GM12878 (cell line): Measurements from ENCODE around the gene SLC7A5. TPM values are rescaled to one million over a fixed set of nuclear protein-coding genes. Genes with fewer than 3 reads are reported as not detected.
A peak's percentile ranks its signal among the peaks of the same experiment; 100 is the strongest.

Experiments used
- ATAC-seq: fragments of 200-7000 bp; cut with Tn5 transposase; 3 replicates; pipeline ENCODE4 v1.9.1; 2020; ENCODE audit warnings: mild to moderate bottlenecking, moderate library complexity
- BruUV-seq: library from RNA; stranded (reverse); fragments of 400-500 nt; replicated peaks from 2 replicates; lab custom pipeline; 2021; lab: Mats Ljungman, UMichigan
- CTCF ChIA-PET: fragments of 300-600 bp; sonication (Branson Sonifier 250); formaldehyde crosslinking; extraction: SDS; loops from one replicate; lab custom pipeline; 2021; ENCODE audit warnings: inconsistent platforms; lab: Yijun Ruan, JAX
- POLR2A ChIA-PET: fragments of 350-600 bp; formaldehyde crosslinking; extraction: SDS; loops from one replicate; lab custom pipeline; 2021; ENCODE audit warnings: inconsistent platforms; lab: Charles Lee
- RAD21 ChIA-PET: fragments of 300-600 bp; sonication (Branson Sonifier 250); formaldehyde crosslinking; loops from one replicate; lab custom pipeline; 2023; ENCODE audit warnings: antibody characterized with exemption; ENCODE audit not compliant: unreplicated experiment; lab: Charles Lee
- SMC1A ChIA-PET: fragments of 300-600 bp; sonication (Branson Sonifier 250); formaldehyde crosslinking; loops from one replicate; lab custom pipeline; 2023; ENCODE audit not compliant: unreplicated experiment, uncharacterized antibody; lab: Charles Lee
- DNase-seq: peaks from one replicate; pipeline ENCODE4 v3.0.0-alpha.2; 2011; ENCODE audit warnings: low read depth, low spot score
- FAIRE-seq: peaks from 3 replicates; lab custom pipeline; 2011; peaks lifted over from hg19 to GRCh38; lab: Jason Lieb, UNC
- H2AFZ ChIP-seq: 2 replicates; pipeline ENCODE4 v1.6.0; 2011; ENCODE audit warnings: low read depth, low read length, control low read depth; ENCODE audit not compliant: control insufficient read depth
- H3K27ac ChIP-seq: 2 replicates; pipeline ENCODE4 v1.5.1; 2011; ENCODE audit warnings: control low read depth; ENCODE audit not compliant: control insufficient read depth, insufficient read depth
- H3K27me3 ChIP-seq, 2 experiments: replicated peaks in 1 of 2; 2 replicates each; pipeline versions ENCODE4 v1.6.0 to v1.6.1; 2011; ENCODE audit warnings: low read length in 1 of 2; ENCODE audit not compliant: control insufficient read depth in 2 of 2, insufficient read depth in 2 of 2
- H3K36me3 ChIP-seq, 2 experiments: 2 replicates each; pipeline ENCODE4 v1.5.1; 2011; ENCODE audit warnings: low read length in 1 of 2; ENCODE audit not compliant: control insufficient read depth in 2 of 2, insufficient read depth in 2 of 2
- H3K4me1 ChIP-seq: 2 replicates; pipeline ENCODE4 v1.6.1; 2011; ENCODE audit warnings: mild to moderate bottlenecking, low read length, moderate library complexity, mixed read lengths; ENCODE audit not compliant: control insufficient read depth, insufficient read depth
- H3K4me2 ChIP-seq: 2 replicates; pipeline ENCODE4 v1.6.0; 2011; ENCODE audit warnings: control low read depth; ENCODE audit not compliant: control insufficient read depth, insufficient read depth
- H3K4me3 ChIP-seq: fragments of 200-600 bp; sonication (generic); 2 replicates; pipeline ENCODE4 v1.5.1; 2016
- H3K79me2 ChIP-seq: 2 replicates; pipeline ENCODE4 v1.6.0; 2011; ENCODE audit warnings: low read length; ENCODE audit not compliant: control insufficient read depth, insufficient read depth
- H3K9ac ChIP-seq: 2 replicates; pipeline ENCODE4 v1.8.0; 2011; ENCODE audit warnings: low read length, control low read depth, mixed read lengths; ENCODE audit not compliant: control insufficient read depth, insufficient read depth
- H3K9me3 ChIP-seq: replicated peaks from 3 replicates; pipeline ENCODE4 v1.5.1; 2011; ENCODE audit warnings: mild to moderate bottlenecking, low read length; ENCODE audit not compliant: control insufficient read depth, insufficient read depth
- H4K20me1 ChIP-seq: 2 replicates; pipeline ENCODE4 v1.6.0; 2011; ENCODE audit not compliant: control insufficient read depth, insufficient read depth
- BACH1 ChIP-seq: fragments of 450-650 bp; IDR thresholded peaks from 2 replicates; pipeline ENCODE4 v1.6.1; 2017; ENCODE audit warnings: mild to moderate bottlenecking, borderline replicate concordance
- BCL11A ChIP-seq: IDR thresholded peaks from 2 replicates; pipeline ENCODE4 v1.6.1; 2011; ENCODE audit warnings: low read depth, low read length
- CBX3 ChIP-seq: fragments of 200-600 bp; sonication (generic); IDR thresholded peaks from 2 replicates; pipeline ENCODE4 v1.6.1; 2016; ENCODE audit warnings: low read depth, borderline replicate concordance
- CEBPB ChIP-seq, 2 experiments: fragments of 150-350 bp in 1 of 2; IDR thresholded peaks; 2 replicates each; pipeline ENCODE4 v1.6.1; 2012 to 2014; ENCODE audit warnings: low read depth in 2 of 2, low read length in 2 of 2, borderline replicate concordance in 1 of 2, inconsistent platforms in 1 of 2
- EED ChIP-seq: sonication (generic); IDR thresholded peaks from 2 replicates; pipeline ENCODE4 v1.6.1; 2016; ENCODE audit warnings: antibody characterized with exemption, low read depth
- EGR1 ChIP-seq, 2 experiments: IDR thresholded peaks; 1 replicate in 1 of 2; 2 replicates in 1 of 2; pipeline ENCODE4 v1.6.1; 2011 to 2012; ENCODE audit warnings: low read depth in 2 of 2, low read length in 2 of 2, borderline replicate concordance in 1 of 2, mild to moderate bottlenecking in 1 of 2, moderate library complexity in 1 of 2
- FOS ChIP-seq: IDR thresholded peaks from 3 replicates; pipeline ENCODE4 v1.6.1; 2011; ENCODE audit warnings: borderline replicate concordance; ENCODE audit not compliant: insufficient read length; ENCODE audit errors: extremely low read depth
- FOXK2 ChIP-seq: fragments of 450-650 bp; IDR thresholded peaks from 2 replicates; pipeline ENCODE4 v1.6.1; 2017; ENCODE audit warnings: mild to moderate bottlenecking, moderate library complexity
- MEF2A ChIP-seq: IDR thresholded peaks from 2 replicates; pipeline ENCODE4 v1.6.1; 2011; ENCODE audit warnings: low read depth, mild to moderate bottlenecking, low read length, moderate library complexity; ENCODE audit not compliant: insufficient read depth
- MTA3 ChIP-seq: IDR thresholded peaks from 2 replicates; pipeline ENCODE4 v1.6.1; 2012; ENCODE audit warnings: low read length, inconsistent platforms, borderline replicate concordance
- MXI1 ChIP-seq: fragments of 150-350 bp; IDR thresholded peaks from 2 replicates; pipeline ENCODE4 v1.6.1; 2011; ENCODE audit warnings: low read depth, mild to moderate bottlenecking, inconsistent platforms, low read length, improper control_type of control experiment
- NFIC ChIP-seq: IDR thresholded peaks from 2 replicates; pipeline ENCODE4 v1.6.1; 2012; ENCODE audit warnings: low read depth, mild to moderate bottlenecking, inconsistent platforms, low read length, moderate library complexity
- NR2C2 ChIP-seq: IDR thresholded peaks from 2 replicates; pipeline ENCODE4 v1.6.1; 2011; ENCODE audit warnings: borderline replicate concordance, low read depth; ENCODE audit not compliant: control insufficient read depth, insufficient read length
- PBX3 ChIP-seq: IDR thresholded peaks from 2 replicates; pipeline ENCODE4 v1.6.1; 2011; ENCODE audit warnings: mild to moderate bottlenecking, low read depth, low read length, moderate library complexity; ENCODE audit not compliant: insufficient replicate concordance
- PKNOX1 ChIP-seq: fragments of 450-650 bp; IDR thresholded peaks from 2 replicates; pipeline ENCODE4 v1.6.1; 2016; ENCODE audit warnings: mild to moderate bottlenecking
- STAT1 ChIP-seq: fragments of 450-650 bp; conservative IDR thresholded peaks from 2 replicates; pipeline ENCODE4 v1.6.1; 2014; ENCODE audit warnings: antibody characterized with exemption, mild to moderate bottlenecking
- WRNIP1 ChIP-seq: IDR thresholded peaks from 2 replicates; pipeline ENCODE4 v1.6.1; 2011; ENCODE audit warnings: low read depth, low read length, improper control_type of control experiment, borderline replicate concordance
- ZBTB33 ChIP-seq: fragments of 450-650 bp; IDR thresholded peaks from 2 replicates; pipeline ENCODE4 v1.6.1; 2017; ENCODE audit warnings: mild to moderate bottlenecking
- ZNF207 ChIP-seq: fragments of 450-650 bp; IDR thresholded peaks from 2 replicates; pipeline ENCODE4 v1.6.1; 2014; ENCODE audit warnings: antibody characterized with exemption, mild to moderate bottlenecking, borderline replicate concordance
- ZNF217 ChIP-seq: fragments of 450-650 bp; IDR thresholded peaks from 2 replicates; pipeline ENCODE4 v1.6.1; 2017; ENCODE audit warnings: antibody characterized with exemption, mild to moderate bottlenecking
- WGBS: methylation state at CpG from one replicate; pipeline ENCODE4 v1.1.6; 2016; ENCODE audit warnings: low lambda C conversion rate; ENCODE audit not compliant: insufficient replicate concordance, insufficient coverage; ENCODE audit errors: missing lambda C conversion rate; 5-methylcytosine and 5-hydroxymethylcytosine counted together
- in situ Hi-C: fragments of 300-500 bp; cut with MboI; formaldehyde crosslinking; loops from 9 replicates; pipeline ENCODE4 v1.14.3; 2018; ENCODE audit warnings: mixed read lengths
- intact Hi-C: fragments of 100-400 bp; cut with micrococcal nuclease; formaldehyde crosslinking; loops from one replicate; pipeline ENCODE4 v1.14.2; 2022; ENCODE audit not compliant: unreplicated experiment
- polyA plus RNA-seq, 11 experiments: library from polyadenylated mRNA; depleted of rRNA in 4 of 11; unstranded in 6 of 11; stranded (reverse) in 5 of 11; fragments of >200 nt; fragmentation: Nextera tagmentation in 4 of 11; fragmentation: Illumina TruSeq in 1 of 11; extraction: Ambion mirVana in 4 of 11; extraction: Trizol in 1 of 11; gene quantifications; 1 replicate in 1 of 11; 2 replicates in 10 of 11; pipeline versions ENCODE4 v1.2.1 to v1.2.3, GENCODE V29; 2011 to 2016; ENCODE audit warnings: inconsistent platforms in 2 of 11, missing spikeins in 2 of 11, low read depth in 1 of 11
- total RNA-seq, 4 experiments: library from RNA; depleted of rRNA in 3 of 4; stranded (reverse); fragments of >200 nt in 3 of 4; fragmentation: Illumina TruSeq in 1 of 4; extraction: Trizol in 1 of 4; gene quantifications; 2 replicates each; pipeline versions ENCODE4 v1.2.1 to v1.2.3, GENCODE V29; 2013 to 2021

Gene SLC7A5
- total and polyA plus RNA-seq, 10 of the 15 experiments (the other 5 are each of a cell fraction or from before 2014, with no cell fraction given), result 2.3 to 101 (median 35.8) TPM

GRCh38 chr16:87806261-87806640 lies 63.1 kb downstream of the SLC7A5 start:
- SMC1A ChIA-PET, result interaction anchor here (2.2 to 3.2 kb wide), 2 partner anchors 26 to 43 kb away, joined by 6 to 27 read pairs; no protein-coding TSS in a partner anchor
- Histone ChIP-seq H3K36me3 (no peaks in the 10 kb centered on the region), H3K27me3 (no peaks in the 10 kb centered on the region), H3K79me2 (no peaks in the 10 kb centered on the region), H2AFZ (peak overlapping the region; percentile 78), H3K9me3 (no peaks in the 10 kb centered on the region), H3K4me2 (peak overlapping the region; percentile 64), H3K9ac (peak overlapping the region; percentile 64; the same call in 1 of the 2 replicates), H3K4me3 (peak overlapping the region; percentile 24; the same call in 1 of the 2 replicates), H3K27ac (peak overlapping the region; percentile 78; the same call in 1 of the 2 replicates), H4K20me1 (no peaks in the 10 kb centered on the region), H3K4me1 (peaks cover 55% of the 10 kb centered on the region)
- POLR2A ChIA-PET, result interaction anchor here (1.1 to 6.7 kb wide), 2 partner anchors 26 to 65 kb away, joined by 4 to 39 read pairs; no protein-coding TSS in a partner anchor
- intact Hi-C loops, result no loop called here
- CTCF ChIA-PET, result interaction anchor here (0.6 to 8.7 kb wide), 6 partner anchors 13 to 205 kb away, joined by 3 to 153 read pairs (median 8); no protein-coding TSS in a partner anchor
- in situ Hi-C loops, result no loop called here
- 32% methylated on average over 16 of the region's 16 CpGs for WGBS
- DNase-seq (no peak), FAIRE-seq (no peak), ATAC-seq (no peak)
- RAD21 ChIA-PET, result interaction anchor here (1.7 to 8.3 kb wide), 2 partner anchors 26 to 65 kb away, joined by 7 to 138 read pairs; no protein-coding TSS in a partner anchor
- TF ChIP-seq CBX3, result no peak
- no peak for TF ChIP-seq WRNIP1
- TF ChIP-seq STAT1, result no peak
- TF ChIP-seq NR2C2, result no peak
- no peak for TF ChIP-seq FOS
- TF ChIP-seq EGR1 (IDR thresholded peaks at IDR 0.05; ENCODE audit: borderline replicate concordance in 1 of 2, low read depth in 2 of 2, low read length in 2 of 2), result no peak
- TF ChIP-seq ZNF207, result no peak
- TF ChIP-seq BCL11A, result no peak
- no peak for TF ChIP-seq PBX3
- no peak for TF ChIP-seq EED
- TF ChIP-seq MXI1, result no peak
- no peak for TF ChIP-seq ZNF217
- TF ChIP-seq PKNOX1, result no peak
- TF ChIP-seq MEF2A, result no peak
- TF ChIP-seq NFIC, result no peak
- no peak for TF ChIP-seq CEBPB (IDR thresholded peaks at IDR 0.05; ENCODE audit: borderline replicate concordance in 1 of 2, low read depth in 2 of 2, low read length in 2 of 2)
- no peak for TF ChIP-seq FOXK2
- TF ChIP-seq MTA3, result no peak
- TF ChIP-seq ZBTB33, result no peak
- no peak for TF ChIP-seq BACH1
- BruUV-seq, result no TSS peak
